Heart left ventricle (tissue), 16 donors: ENCODE data around the gene MCU. TPM values are rescaled to one million over a fixed set of nuclear protein-coding genes. Genes with fewer than 3 reads are reported as not detected.

Source experiments
- ATAC-seq, 4 donors: fragments of 200-7000 bp; cut with Tn5 transposase; one replicate each; pipeline ENCODE4 v1.9.1; 2020 to 2022; ENCODE audit warnings: moderate library complexity in 4 of 4, mild to moderate bottlenecking in 3 of 4, moderate number of reproducible peaks in 1 of 4
- DNase-seq, 5 donors: peaks; one replicate each; pipeline ENCODE4 v3.0.0-alpha.2; 2020
- H3K27ac ChIP-seq, 12 donors: fragments of 200-600 bp; sonication (generic) in 4 of 12; one replicate each; pipeline versions ENCODE4 v1.5.0 to v1.8.0; 2016 to 2022; ENCODE audit warnings: mild to moderate bottlenecking in 2 of 12
- H3K27me3 ChIP-seq, 9 donors: fragments of 200-600 bp; sonication (generic) in 2 of 9; one replicate each; pipeline versions ENCODE4 v1.5.1 to v1.8.0; 2016 to 2022; ENCODE audit warnings: mild to moderate bottlenecking in 3 of 9
- H3K36me3 ChIP-seq, 9 donors: fragments of 200-600 bp; sonication (generic) in 2 of 9; one replicate each; pipeline versions ENCODE4 v1.5.0 to v1.8.0; 2018 to 2022; ENCODE audit warnings: mild to moderate bottlenecking in 2 of 9
- H3K4me1 ChIP-seq, 12 donors: fragments of 200-600 bp; sonication (generic) in 4 of 12; one replicate each; pipeline versions ENCODE4 v1.5.0 to v1.8.0; 2016 to 2022; ENCODE audit warnings: mild to moderate bottlenecking in 3 of 12
- H3K4me3 ChIP-seq, 12 donors: fragments of 200-600 bp; sonication (generic) in 4 of 12; one replicate each; pipeline versions ENCODE4 v1.5.0 to v1.8.0; 2017 to 2022; ENCODE audit warnings: mild to moderate bottlenecking in 9 of 12, moderate library complexity in 4 of 12
- H3K9me3 ChIP-seq, 12 donors: fragments of 200-600 bp; sonication (generic) in 4 of 12; one replicate each; pipeline versions ENCODE4 v1.5.0 to v1.8.0; 2016 to 2022; ENCODE audit warnings: mild to moderate bottlenecking in 1 of 12
- CTCF ChIP-seq, 12 donors: fragments of 200-600 bp; sonication (generic) in 4 of 12; IDR thresholded peaks; one replicate each; pipeline versions ENCODE4 v1.5.0 to v1.8.0; 2018 to 2022; ENCODE audit warnings: antibody characterized with exemption in 12 of 12, mild to moderate bottlenecking in 5 of 12
- POLR2A ChIP-seq, 2 donors: fragments of 450-650 bp; IDR thresholded peaks; one replicate each; pipeline ENCODE4 v1.6.1; 2017; ENCODE audit warnings: antibody characterized with exemption in 2 of 2, mild to moderate bottlenecking in 2 of 2, moderate library complexity in 2 of 2
- WGBS, 4 donors: extraction: QIAGEN DNeasy Blood & Tissue Kit in 2 of 4; methylation state at CpG; one replicate each; pipeline versions ENCODE4 v1.1.5 to v1.1.7; 2013 to 2018; 5-methylcytosine and 5-hydroxymethylcytosine counted together
- intact Hi-C, 10 donors: fragments of 100-400 bp; cut with DNase I; formaldehyde crosslinking; loops; one replicate each; pipeline versions ENCODE4 v1.11.1 to v1.14.2; 2022
- polyA plus RNA-seq, 2 donors: library from polyadenylated mRNA; stranded (reverse); fragments of 200-250 nt; gene quantifications; one replicate each; pipeline ENCODE4 v1.2.3, GENCODE V29; 2013
- total RNA-seq, 9 donors: library from RNA; depleted of rRNA in 2 of 9; stranded (reverse); fragments of >200 nt in 2 of 9; fragmentation: NEBNext Ultra II Directional in 3 of 9; extraction: Animal tissue kit (Norgen Biotek cat#: 25700) in 3 of 9; gene quantifications; one replicate each; pipeline versions ENCODE4 v1.1.0 to v1.2.4, GENCODE V29; 2016 to 2023
- donor health status: ischemic (EF 13 %, LVEDD 7.1; RV severe dilation, severe dysfunction).
- donor health status: healthy with polysubstance abuse.
- donor health status: DM: no; HTN: yes; CAD: no.
- donor health status: DM: no; HTN: no; CAD: no.
- donor health status: ischemic (EF 25% LVEDD 6.9; RV normal size, moderate dysfunction).
- donor health status: ischemic (EF 25% LVEDD 5.7; RV mildly dilated, moderate dysfunction).
- donor health status: healthy.
- donor health status: DM: yes; HTN: yes; CAD: no.
- donor health status: ischemic (EF 35%, LVEDD 5.7; RV mildly dilated, moderate dysfunction).
- donor health status: nonischemic (EF 11% LVEDD 7.7; RV severe dilation, severe dysfunction).
- donor health status: DM: yes; HTN: yes; CAD: no.
- donor health status: PGD.
- donor health status: ischemic (EF 29% LVEDD 5.4; RV normal size, mild dysfunction).
- donor health status: nonischemic (EF 23%, LVEDD 6.1; RV moderate dilation, normal function).

The MCU gene
- total and polyA plus RNA-seq, 11 donors, result 11.4 to 16.9 (median 13.6) TPM

- peaks cover 0 to 17% (median 2%) of the 10 kb centered on the region in 12 donors for H3K4me1 ChIP-seq
- DNase-seq, result no peak
- H3K9me3 ChIP-seq, result no peaks in the 10 kb centered on the region
- intact Hi-C loops, result no loop called here
- 64 to 89% (median 72%) methylated on average over 1 of the region's 1 CpG for WGBS, 4 donors
- no peak overlapping the region for H3K27ac ChIP-seq
- no peaks in the 10 kb centered on the region for H3K36me3 ChIP-seq
- H3K27me3 ChIP-seq, result no peaks in the 10 kb centered on the region
- no peak for ATAC-seq
- TF ChIP-seq CTCF (IDR thresholded peaks at IDR 0.05) (no peak), POLR2A (IDR thresholded peaks at IDR 0.05) (no peak)
- H3K4me3 ChIP-seq, result no peak overlapping the region
Observed at GRCh38 chr10:72809006-72809405, 117.1 kb downstream of the MCU start.

- no peak for TF ChIP-seq POLR2A (IDR thresholded peaks at IDR 0.05)
- TF ChIP-seq CTCF (IDR thresholded peaks at IDR 0.05), result no peak
- 78 to 88% (median 85%) methylated on average over 5 of the region's 5 CpGs for WGBS, 4 donors
Observed at GRCh38 chr10:72810976-72811375, 119.0 kb downstream of the MCU start.

GRCh38 chr10:72812415-72812752, 120.4 kb downstream of the MCU start:
- H3K4me1 ChIP-seq, result peaks cover 0 to 25% (median 10%) of the 10 kb centered on the region in 12 donors
- no peak overlapping the region for H3K27ac ChIP-seq
- DNase-seq (no peak), ATAC-seq (no peak)
- no peaks in the 10 kb centered on the region for H3K27me3 ChIP-seq
- intact Hi-C loops, result no loop called here
- H3K4me3 ChIP-seq, result no peak overlapping the region
- TF ChIP-seq CTCF (IDR thresholded peaks at IDR 0.05) (no peak), POLR2A (IDR thresholded peaks at IDR 0.05) (no peak)
- no peaks in the 10 kb centered on the region for H3K9me3 ChIP-seq
- H3K36me3 ChIP-seq, result no peaks in the 10 kb centered on the region
- WGBS, 4 donors, result 92 to 100% (median 95%) methylated on average over 1 of the region's 1 CpG

More at GRCh38 chr10:72810976-72811375, 119.0 kb downstream of the MCU start:
- Histone ChIP-seq H3K4me1 (peaks cover 0 to 25% (median 10%) of the 10 kb centered on the region in 12 donors), H3K27me3 (no peaks in the 10 kb centered on the region), H3K4me3 (no peak overlapping the region), H3K27ac (no peak overlapping the region), H3K36me3 (no peaks in the 10 kb centered on the region), H3K9me3 (no peaks in the 10 kb centered on the region)
- DNase-seq (no peak), ATAC-seq (no peak)
- intact Hi-C loops, result no loop called here

GRCh38 chr10:72812753-72813430, 120.9 kb downstream of the MCU start:
- DNase-seq, result no peak
- peaks cover 0 to 25% (median 10%) of the 10 kb centered on the region in 12 donors for H3K4me1 ChIP-seq
- 69 to 79% (median 75%) methylated on average over 4 of the region's 4 CpGs for WGBS, 4 donors
- no peak overlapping the region for H3K27ac ChIP-seq
- H3K27me3 ChIP-seq, result no peaks in the 10 kb centered on the region
- intact Hi-C loops, result no loop called here
- no peaks in the 10 kb centered on the region for H3K36me3 ChIP-seq
- no peaks in the 10 kb centered on the region for H3K9me3 ChIP-seq
- no peak for TF ChIP-seq POLR2A (IDR thresholded peaks at IDR 0.05)
- no peak for TF ChIP-seq CTCF (IDR thresholded peaks at IDR 0.05)
- no peak for ATAC-seq
- H3K4me3 ChIP-seq, result no peak overlapping the region
